Measurements from ENCODE around the gene DST. TPM values are rescaled to one million over a fixed set of nuclear protein-coding genes. Genes with fewer than 3 reads are reported as not detected.

The DST gene
- total RNA-seq, 4 donors from 2014 or later = 189 to 276 (median 219) TPM

DNA sequence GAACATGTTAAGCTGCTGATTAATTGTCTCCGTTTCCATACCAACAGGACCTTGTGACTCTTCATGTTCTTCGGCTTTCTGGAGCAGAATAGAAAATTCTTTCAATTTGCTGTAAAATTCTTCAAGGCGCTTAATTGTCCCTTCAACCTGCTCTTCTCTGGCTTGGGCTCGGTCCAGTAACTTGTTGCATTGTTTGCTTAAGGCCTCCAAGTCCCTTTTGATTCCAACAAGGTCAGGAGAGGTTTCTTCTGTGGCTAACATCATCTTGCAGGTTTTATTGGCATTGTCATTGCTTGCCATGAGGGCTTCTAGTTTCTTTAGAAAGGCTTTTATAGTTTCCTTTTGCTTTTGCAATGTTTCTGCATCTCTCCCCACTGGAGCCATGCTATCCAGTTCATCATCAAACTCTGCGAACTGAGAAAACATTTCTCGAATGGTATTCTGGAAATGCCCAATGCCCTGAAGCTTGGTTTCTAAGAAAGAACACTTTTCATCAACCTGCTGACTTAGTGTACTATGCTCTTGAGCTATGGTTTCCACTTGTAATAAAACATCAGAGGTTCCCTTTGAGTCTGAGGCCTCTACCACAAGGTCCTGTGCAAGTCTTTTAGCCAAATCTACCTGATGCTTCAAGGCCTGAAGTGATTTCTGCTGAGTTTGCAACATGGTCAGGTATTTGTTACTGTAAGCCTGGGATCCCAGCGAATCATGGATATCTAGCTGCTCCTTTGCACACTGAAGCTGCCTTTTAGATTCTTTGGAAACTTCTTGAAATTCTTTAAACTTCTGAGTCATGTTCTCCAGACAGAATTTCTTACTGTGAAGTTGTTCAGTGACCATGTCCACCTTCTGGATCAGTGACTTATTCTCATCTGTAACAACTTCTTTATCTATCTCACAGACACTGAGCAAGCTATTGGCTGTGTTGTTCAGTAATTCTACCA is 90.2 kb downstream of the DST start:
- TF ChIP-seq, protein P1, sequence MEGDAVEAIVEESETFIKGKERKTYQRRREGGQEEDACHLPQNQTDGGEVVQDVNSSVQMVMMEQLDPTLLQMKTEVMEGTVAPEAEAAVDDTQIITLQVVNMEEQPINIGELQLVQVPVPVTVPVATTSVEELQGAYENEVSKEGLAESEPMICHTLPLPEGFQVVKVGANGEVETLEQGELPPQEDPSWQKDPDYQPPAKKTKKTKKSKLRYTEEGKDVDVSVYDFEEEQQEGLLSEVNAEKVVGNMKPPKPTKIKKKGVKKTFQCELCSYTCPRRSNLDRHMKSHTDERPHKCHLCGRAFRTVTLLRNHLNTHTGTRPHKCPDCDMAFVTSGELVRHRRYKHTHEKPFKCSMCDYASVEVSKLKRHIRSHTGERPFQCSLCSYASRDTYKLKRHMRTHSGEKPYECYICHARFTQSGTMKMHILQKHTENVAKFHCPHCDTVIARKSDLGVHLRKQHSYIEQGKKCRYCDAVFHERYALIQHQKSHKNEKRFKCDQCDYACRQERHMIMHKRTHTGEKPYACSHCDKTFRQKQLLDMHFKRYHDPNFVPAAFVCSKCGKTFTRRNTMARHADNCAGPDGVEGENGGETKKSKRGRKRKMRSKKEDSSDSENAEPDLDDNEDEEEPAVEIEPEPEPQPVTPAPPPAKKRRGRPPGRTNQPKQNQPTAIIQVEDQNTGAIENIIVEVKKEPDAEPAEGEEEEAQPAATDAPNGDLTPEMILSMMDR (IDR thresholded peaks at IDR 0.05; ENCODE audit: low read depth) = no peak

GRCh38 chr6:56551409-56552120 is 91.1 kb downstream of the DST start:
- TF ChIP-seq, protein P1 (IDR thresholded peaks at IDR 0.05; ENCODE audit: low read depth) = no peak

- TF ChIP-seq, protein P1 (IDR thresholded peaks at IDR 0.05; ENCODE audit: low read depth) = no peak
Measured at GRCh38 chr6:56550301-56550700, 92.4 kb downstream of the DST start.

GRCh38 chr6:56549014-56549413 is 93.7 kb downstream of the DST start:
- TF ChIP-seq, protein P1 (IDR thresholded peaks at IDR 0.05; ENCODE audit: low read depth) = no peak

DNA sequence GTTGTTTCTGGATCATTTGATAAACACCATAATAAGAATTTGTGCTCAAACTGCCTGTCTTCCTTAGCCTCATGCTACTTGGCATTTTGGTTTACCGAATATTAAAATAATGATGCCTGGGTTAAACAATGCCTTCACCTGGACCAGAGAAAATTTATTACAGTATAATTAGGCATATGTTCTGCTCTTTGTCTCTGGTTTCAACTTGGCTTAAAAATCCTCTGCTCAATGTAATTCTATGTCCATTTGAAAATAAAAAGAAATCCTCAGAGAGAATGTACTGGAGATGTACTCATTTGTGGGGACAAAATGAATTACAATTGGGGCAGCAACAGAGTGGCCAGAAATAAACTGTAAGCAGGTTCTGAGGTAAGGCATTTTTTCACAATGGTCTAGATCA is 95.0 kb downstream of the DST start:
- TF ChIP-seq, protein P1 (IDR thresholded peaks at IDR 0.05; ENCODE audit: low read depth) = no peak

DNA sequence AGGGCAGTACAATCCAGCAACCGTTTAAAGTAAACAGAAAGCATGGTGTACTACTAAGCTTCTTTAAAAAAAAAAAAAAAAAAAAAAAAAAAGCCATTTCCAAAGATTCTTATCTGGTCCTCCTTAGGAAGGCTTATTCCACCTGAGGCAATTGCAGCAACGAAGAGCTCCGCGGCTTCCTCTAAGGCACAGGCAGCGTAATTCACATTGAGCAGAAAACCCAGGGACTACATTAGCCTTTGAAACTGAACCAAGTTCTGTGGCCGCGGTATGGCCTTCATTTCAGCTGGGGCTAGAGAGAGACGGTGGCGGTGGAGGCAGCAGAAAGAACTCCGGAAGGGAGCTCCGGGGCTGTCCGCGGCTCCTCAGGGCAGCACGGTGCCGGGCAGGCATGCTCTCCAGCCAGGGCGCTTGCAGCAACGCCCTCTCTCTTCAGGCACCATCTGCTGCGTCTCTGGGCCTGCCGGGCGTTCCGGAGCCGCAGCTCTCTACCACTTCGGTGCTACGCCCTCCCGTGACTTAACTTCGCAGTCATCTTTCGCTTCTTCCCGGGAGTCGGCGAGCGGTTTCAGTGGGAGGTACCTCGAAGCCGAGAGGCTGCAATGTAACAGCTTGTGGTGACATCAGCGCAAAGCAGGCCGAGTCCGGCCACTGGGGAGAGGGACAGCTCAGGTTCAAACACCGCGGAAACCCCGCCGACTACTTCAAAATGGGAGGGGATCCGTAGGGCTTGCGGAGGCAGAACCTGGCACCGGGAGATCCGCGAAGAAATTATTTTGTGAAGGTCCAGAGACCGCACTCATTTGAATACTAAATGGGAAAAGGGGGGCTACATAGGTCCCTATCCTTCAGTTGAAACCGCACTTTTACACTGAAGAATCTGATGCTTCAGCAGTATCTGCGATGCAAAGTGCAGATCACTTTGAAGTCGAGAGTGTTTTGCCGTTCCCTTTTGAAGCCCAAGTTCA is 100.0 kb downstream of the DST start:
- TF ChIP-seq, protein P1 (IDR thresholded peaks at IDR 0.05; ENCODE audit: low read depth) = no peak

All from subcutaneous adipose tissue (tissue), 4 donors.